ENCODE data around the gene ARHGEF2.
"Not testable (repeated sequence)": the region's sequence is repeated elsewhere in the genome, so short reads cannot be mapped to it uniquely, and the experiment has no call there.

ARHGEF2 gene

DNA sequence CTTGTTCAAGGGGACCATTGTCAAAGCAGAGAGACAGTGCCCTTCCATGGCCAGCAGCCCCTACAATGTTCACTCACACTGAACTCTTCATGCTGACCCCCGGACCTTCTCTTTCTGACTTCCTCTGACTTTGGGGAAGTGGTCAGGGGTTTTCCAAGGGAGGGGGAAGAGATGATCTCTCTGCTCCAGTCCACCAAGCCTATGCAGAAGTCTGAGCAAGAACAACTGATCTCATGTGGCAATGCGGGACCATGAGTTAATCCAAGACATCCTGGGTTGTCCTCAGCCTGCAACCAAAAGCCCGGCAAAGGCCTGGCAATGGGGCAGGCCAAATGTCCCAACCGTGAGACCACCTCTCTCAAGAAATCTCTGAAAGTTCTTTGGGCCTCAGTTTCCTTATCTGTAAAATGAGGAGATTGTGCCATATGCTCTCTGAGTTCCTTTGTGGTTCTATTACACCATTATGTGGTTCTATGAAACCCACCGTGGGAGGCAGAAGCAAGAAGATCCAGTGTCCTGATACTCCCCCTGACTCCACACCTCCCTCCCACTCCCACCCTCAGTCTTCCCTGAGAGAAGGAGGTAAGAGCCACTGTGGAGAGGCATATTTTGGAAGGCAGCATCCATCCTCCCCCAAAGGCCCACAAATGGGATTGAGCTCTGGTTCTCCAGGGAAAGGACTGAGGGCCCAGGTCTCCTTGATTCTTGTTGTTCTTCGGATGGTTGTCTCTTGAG lies 11.8 kb upstream of the ARHGEF2 start:
- TF ChIP-seq, protein P1, sequence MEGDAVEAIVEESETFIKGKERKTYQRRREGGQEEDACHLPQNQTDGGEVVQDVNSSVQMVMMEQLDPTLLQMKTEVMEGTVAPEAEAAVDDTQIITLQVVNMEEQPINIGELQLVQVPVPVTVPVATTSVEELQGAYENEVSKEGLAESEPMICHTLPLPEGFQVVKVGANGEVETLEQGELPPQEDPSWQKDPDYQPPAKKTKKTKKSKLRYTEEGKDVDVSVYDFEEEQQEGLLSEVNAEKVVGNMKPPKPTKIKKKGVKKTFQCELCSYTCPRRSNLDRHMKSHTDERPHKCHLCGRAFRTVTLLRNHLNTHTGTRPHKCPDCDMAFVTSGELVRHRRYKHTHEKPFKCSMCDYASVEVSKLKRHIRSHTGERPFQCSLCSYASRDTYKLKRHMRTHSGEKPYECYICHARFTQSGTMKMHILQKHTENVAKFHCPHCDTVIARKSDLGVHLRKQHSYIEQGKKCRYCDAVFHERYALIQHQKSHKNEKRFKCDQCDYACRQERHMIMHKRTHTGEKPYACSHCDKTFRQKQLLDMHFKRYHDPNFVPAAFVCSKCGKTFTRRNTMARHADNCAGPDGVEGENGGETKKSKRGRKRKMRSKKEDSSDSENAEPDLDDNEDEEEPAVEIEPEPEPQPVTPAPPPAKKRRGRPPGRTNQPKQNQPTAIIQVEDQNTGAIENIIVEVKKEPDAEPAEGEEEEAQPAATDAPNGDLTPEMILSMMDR (IDR thresholded peaks at IDR 0.05; ENCODE audit: borderline replicate concordance, insufficient read depth, low read depth, low read length) = no peak
- no peak overlapping the region for H3K4me3 ChIP-seq (ENCODE audit: low read depth, low read length)

DNA sequence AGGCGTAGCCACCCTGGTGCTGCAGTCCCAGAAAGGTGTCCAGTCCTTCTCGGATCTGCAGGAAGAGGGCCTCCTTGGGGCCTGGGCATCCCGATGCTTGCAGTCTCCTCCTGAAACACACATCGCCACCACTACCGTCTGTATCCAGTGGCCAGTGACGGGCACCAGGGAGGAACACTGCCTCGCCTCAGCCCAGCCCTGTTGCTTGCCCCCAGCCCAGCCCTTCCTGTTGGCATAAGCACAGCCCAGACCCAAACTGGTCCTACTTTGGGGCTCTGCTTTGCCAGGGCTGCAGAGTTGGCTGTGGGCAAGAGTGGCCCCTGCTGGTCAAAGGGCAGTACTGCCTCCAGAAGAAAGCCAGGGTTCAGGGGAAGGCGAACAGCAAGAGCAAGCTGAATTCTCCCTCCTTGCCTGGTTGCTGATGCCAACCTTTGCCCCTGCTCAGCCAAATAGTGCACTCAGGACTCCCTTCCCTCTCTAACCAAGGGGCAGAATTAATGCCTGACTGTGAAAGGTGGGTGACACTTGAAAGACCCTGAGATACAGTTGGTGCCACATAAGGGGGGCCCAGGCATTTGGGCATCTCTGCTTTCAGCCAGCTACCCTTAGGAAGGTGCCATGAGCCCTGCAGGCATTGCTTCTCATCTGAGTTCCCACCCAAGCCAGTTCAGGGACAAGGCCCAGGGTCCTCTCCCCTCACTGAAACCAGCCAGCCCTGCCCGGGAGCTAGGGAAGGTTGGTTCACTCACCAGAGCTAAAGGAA lies 11.1 kb upstream of the ARHGEF2 start:
- no peak overlapping the region for H3K4me3 ChIP-seq (ENCODE audit: low read depth, low read length)
- TF ChIP-seq, protein P1 (IDR thresholded peaks at IDR 0.05; ENCODE audit: borderline replicate concordance, insufficient read depth, low read depth, low read length) = peak; percentile 96

DNA sequence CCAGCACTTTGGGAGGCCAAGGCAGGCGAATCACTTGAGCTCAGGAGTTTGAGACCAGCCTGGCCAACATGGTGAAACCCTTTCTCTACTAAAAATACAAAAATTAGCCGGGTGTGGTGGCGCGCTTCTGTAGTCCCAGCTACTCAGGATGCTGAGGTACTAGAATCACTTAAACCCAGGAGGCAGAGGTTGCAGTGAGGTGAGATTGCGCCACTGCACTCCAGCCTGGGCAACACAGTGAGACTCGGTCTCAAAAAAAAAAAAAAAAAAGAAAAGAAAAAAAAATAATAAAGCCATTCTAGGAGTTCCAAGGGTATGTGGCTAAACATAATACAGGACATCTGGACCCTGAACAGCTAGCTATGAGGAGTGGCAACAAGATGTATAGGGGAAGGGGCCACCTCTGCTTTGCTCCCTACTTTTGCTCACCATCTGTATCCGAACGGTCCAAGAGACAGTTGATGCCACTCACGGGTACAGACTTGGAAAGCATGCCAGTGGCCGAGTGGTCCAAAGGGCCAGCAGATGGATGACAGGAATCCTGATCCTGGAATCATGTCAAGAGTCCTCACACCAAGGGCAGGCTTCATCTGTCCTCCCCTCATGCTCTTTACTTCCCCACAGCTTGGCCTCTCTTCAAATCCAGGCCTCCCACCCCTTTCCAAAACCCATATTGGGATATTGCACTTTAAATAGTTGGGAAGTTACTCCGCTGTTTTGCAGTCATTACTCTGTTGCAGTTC lies 6.7 kb upstream of the ARHGEF2 start:
- H3K4me3 ChIP-seq (ENCODE audit: low read depth, low read length) = not testable (repeated sequence)

DNA sequence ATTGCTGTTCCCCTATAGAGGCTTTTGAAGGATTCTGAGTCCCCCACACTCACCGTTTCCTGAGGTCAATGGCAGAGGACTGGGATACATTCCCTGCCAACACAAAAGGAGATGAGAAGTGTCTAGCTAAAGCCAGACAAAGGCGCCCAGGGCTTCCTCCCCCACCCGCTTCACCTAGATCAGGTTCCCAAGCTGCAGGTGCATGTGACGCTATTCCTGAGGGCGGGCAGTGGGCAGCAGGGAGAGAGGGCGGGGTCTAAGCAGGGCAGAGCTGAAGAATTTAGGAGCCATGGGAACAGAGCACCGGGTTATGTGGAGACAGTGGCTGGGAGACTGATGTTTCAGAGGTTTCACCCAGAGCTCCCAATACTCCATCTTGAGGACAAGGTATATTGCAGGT lies 6.0 kb upstream of the ARHGEF2 start:
- H3K4me3 ChIP-seq (ENCODE audit: low read depth, low read length) = no peak overlapping the region
- TF ChIP-seq, protein P1 (IDR thresholded peaks at IDR 0.05; ENCODE audit: borderline replicate concordance, insufficient read depth, low read depth, low read length) = no peak

DNA sequence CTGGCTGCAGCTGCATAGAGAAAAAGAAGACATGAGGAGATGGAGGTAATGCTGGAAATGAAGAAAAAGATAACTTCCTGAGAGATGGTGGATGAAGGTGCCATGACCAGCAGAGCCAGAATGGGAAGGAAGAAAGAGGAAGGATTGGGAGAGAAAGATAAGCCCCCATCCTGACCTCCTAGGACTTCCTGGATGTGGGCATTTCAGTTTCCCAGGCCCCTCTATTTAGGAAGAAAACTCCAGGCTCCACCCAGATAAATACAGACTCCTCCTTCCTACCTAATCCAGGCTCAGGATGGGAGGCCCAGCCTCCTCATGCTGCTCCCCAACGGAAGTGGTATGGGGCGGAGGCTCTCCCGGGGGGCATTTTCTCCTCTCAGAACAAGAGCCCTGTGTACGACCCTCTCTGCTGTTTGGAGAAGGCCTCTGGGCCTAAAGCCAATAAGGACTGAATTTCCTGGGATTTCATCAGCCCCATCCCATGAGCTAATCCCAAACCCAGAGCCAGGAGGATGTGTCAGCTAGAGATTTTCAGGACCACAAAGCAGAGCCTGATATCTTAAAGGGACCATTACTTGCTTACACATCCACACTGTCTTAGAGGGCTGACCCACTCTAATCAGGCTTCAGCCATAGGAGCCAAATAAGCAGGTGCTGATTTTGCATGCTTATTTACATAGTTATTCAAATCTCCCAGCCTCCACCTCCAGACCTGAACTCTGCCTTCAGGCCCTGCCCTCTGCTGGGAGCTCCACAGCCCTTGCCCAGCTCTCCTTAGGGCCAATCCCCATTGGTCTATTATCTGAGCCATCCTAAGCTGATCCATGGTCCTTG lies 5.1 kb upstream of the ARHGEF2 start:
- TF ChIP-seq, protein P1 (IDR thresholded peaks at IDR 0.05; ENCODE audit: borderline replicate concordance, insufficient read depth, low read depth, low read length) = 0 out of 2 replicates have a peak, but pooled peaks have one; percentile 21
- H3K4me3 ChIP-seq (ENCODE audit: low read depth, low read length) = no peak overlapping the region

DNA sequence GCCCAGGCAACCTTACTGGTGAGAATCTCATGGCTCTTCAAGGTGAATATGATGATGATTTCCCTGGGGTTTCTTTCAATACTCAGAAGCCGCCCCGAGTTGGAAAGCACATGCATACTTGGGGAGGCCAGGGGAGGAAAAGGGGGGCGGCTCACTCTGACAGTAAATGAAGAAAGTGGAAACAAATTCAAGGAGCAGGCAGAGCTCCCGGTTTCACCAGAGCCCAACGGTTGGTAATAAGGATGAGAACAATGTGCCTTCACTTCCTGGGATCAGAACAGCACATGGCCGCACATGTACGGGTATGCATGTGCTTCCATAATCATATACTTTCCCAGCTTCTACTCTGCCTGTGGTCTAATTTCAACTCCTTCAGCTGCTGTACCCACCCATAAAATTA lies 3.8 kb upstream of the ARHGEF2 start:
- TF ChIP-seq, protein P1 (IDR thresholded peaks at IDR 0.05; ENCODE audit: borderline replicate concordance, insufficient read depth, low read depth, low read length) = no peak
- H3K4me3 ChIP-seq (ENCODE audit: low read depth, low read length) = no peak overlapping the region
